Sigmoid colon (tissue), 7 donors: Measurements from ENCODE around the gene FBP1. TPM values are rescaled to one million over a fixed set of nuclear protein-coding genes. Genes with fewer than 3 reads are reported as not detected.

Source experiments
- DNase-seq: peaks from one replicate; pipeline ENCODE4 v3.0.0-alpha.2; 2019
- H3K27ac ChIP-seq, 4 donors: fragments of 200-600 bp; sonication (generic); one replicate each; pipeline ENCODE4 v1.5.1; 2016 to 2019; ENCODE audit warnings: mild to moderate bottlenecking in 1 of 4
- H3K27me3 ChIP-seq, 3 donors: fragments of 200-600 bp; sonication (generic); one replicate each; pipeline ENCODE4 v1.5.1; 2019; ENCODE audit warnings: mild to moderate bottlenecking in 1 of 3
- H3K36me3 ChIP-seq, 4 donors: fragments of 200-600 bp; sonication (generic); one replicate each; pipeline ENCODE4 v1.5.1; 2016 to 2019
- H3K4me1 ChIP-seq, 4 donors: fragments of 200-600 bp; sonication (generic); one replicate each; pipeline ENCODE4 v1.5.1; 2017 to 2019
- H3K4me3 ChIP-seq, 4 donors: fragments of 200-600 bp; sonication (generic); one replicate each; pipeline ENCODE4 v1.5.1; 2017 to 2019; ENCODE audit warnings: mild to moderate bottlenecking in 2 of 4, moderate library complexity in 1 of 4
- H3K9me3 ChIP-seq, 4 donors: fragments of 200-600 bp in 3 of 4; sonication (generic) in 3 of 4; one replicate each; pipeline versions ENCODE4 v1.5.1 to v1.6.1; 2013 to 2019
- EP300 ChIP-seq, 4 donors: sonication (generic); formaldehyde crosslinking; IDR thresholded peaks; one replicate each; pipeline ENCODE4 v1.6.1; 2017; ENCODE audit warnings: antibody characterized with exemption in 4 of 4
- POLR2A ChIP-seq, 2 donors: fragments of 450-650 bp; IDR thresholded peaks; one replicate each; pipeline ENCODE4 v1.6.1; 2016; ENCODE audit warnings: antibody characterized with exemption in 2 of 2, mild to moderate bottlenecking in 2 of 2, moderate library complexity in 2 of 2
- POLR2AphosphoS5 ChIP-seq, 4 donors: sonication (generic); formaldehyde crosslinking; IDR thresholded peaks; one replicate each; pipeline ENCODE4 v1.6.1; 2017; ENCODE audit warnings: antibody characterized with exemption in 4 of 4
- WGBS, 2 donors: extraction: QIAGEN DNeasy Blood & Tissue Kit; methylation state at CpG; one replicate each; pipeline ENCODE4 v1.1.7; 2013; 5-methylcytosine and 5-hydroxymethylcytosine counted together
- intact Hi-C: fragments of 100-400 bp; cut with DNase I; formaldehyde crosslinking; loops from one replicate; pipeline ENCODE4 v1.15.1; 2023
- polyA plus RNA-seq, 3 donors: library from polyadenylated mRNA; stranded (reverse); fragments of 200-250 nt; gene quantifications; one replicate each; pipeline ENCODE4 v1.2.3, GENCODE V29; 2013
- total RNA-seq, 4 donors: library from RNA; depleted of rRNA; stranded (reverse); fragments of >200 nt; gene quantifications; one replicate each; pipeline ENCODE4 v1.1.0, GENCODE V29; 2016
- TF ChIP-seq, protein P1 (sequence below), 4 experiments: fragments of 450-650 bp in 3 of 4; fragments of 200-600 bp in 1 of 4; IDR thresholded peaks; one replicate each; pipeline ENCODE4 v1.5.1; 2016 to 2019; ENCODE audit warnings: antibody characterized with exemption in 4 of 4, mild to moderate bottlenecking in 3 of 4, moderate library complexity in 2 of 4
- donor health status: healthy with polysubstance abuse.
- donor health status: Bipolar disorder and iron deficiency.
- donor health status: healthy.

FBP1 gene
- total and polyA plus RNA-seq, 7 donors: 2.2 to 48.8 (median 8.2) TPM

DNA sequence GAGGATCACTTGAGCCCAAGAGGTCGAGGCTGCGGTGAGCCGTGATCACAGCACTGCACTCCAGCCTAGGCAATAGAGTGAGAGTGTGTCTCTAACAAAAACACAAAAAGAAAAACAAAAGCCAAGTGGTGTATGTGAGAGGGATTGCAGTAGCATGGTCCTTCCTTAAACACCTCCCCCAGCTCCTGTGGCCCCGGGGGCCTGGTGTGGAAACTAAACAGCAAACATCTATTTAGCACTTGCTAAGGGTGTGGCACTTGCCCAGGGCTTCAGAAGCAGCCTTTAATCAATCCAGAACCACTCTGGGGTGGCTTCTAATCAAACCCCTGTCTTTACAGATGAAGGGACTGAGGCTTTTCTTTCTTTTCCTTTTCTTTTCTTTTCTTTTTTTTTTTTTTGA lies 4.4 kb upstream of the FBP1 start:
- intact Hi-C loops: no loop called here
- 71 to 84% methylated on average over 4 of the region's 4 CpGs for WGBS, 2 donors
- Histone ChIP-seq H3K36me3 (no peaks in the 10 kb centered on the region), H3K4me3 (no peak overlapping the region), H3K9me3 (no peaks in the 10 kb centered on the region), H3K4me1 (peaks cover 0 to 14% (median 9%) of the 10 kb centered on the region in 4 donors), H3K27ac (no peak overlapping the region), H3K27me3 (peaks cover 0 to 8% (median 8%) of the 10 kb centered on the region in 3 donors)
- no peak for DNase-seq
- TF ChIP-seq POLR2AphosphoS5 (IDR thresholded peaks at IDR 0.05) (no peak), POLR2A (IDR thresholded peaks at IDR 0.05) (no peak), EP300 (IDR thresholded peaks at IDR 0.05) (no peak)
- TF ChIP-seq, protein P1, sequence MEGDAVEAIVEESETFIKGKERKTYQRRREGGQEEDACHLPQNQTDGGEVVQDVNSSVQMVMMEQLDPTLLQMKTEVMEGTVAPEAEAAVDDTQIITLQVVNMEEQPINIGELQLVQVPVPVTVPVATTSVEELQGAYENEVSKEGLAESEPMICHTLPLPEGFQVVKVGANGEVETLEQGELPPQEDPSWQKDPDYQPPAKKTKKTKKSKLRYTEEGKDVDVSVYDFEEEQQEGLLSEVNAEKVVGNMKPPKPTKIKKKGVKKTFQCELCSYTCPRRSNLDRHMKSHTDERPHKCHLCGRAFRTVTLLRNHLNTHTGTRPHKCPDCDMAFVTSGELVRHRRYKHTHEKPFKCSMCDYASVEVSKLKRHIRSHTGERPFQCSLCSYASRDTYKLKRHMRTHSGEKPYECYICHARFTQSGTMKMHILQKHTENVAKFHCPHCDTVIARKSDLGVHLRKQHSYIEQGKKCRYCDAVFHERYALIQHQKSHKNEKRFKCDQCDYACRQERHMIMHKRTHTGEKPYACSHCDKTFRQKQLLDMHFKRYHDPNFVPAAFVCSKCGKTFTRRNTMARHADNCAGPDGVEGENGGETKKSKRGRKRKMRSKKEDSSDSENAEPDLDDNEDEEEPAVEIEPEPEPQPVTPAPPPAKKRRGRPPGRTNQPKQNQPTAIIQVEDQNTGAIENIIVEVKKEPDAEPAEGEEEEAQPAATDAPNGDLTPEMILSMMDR (IDR thresholded peaks at IDR 0.05): no peak

DNA sequence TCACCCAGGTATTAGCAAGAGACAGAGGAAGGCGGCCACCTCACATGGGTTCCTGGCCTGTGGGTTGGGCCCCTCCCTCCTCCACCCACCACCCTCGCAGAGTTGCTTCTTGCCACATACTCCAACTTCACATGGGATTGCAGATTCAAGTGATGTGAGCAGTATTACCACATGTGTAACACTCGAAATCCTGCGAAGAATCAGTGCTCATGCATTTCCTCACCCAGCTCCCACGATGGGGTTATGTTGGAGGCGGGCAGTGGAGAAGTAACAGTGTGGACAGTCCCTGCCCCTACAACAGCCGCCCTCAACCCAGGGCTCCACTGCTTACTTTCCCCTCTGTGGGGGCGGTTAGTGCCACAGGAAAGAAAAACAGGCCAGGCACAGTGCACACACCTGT lies 3.9 kb upstream of the FBP1 start:
- Histone ChIP-seq H3K27me3 (peaks cover 4 to 13% (median 10%) of the 10 kb centered on the region in 3 donors), H3K9me3 (no peaks in the 10 kb centered on the region), H3K4me1 (peaks cover 0 to 15% (median 11%) of the 10 kb centered on the region in 4 donors), H3K27ac (no peak overlapping the region), H3K36me3 (no peaks in the 10 kb centered on the region), H3K4me3 (no peak overlapping the region)
- WGBS, 2 donors: 88 to 96% methylated on average over 8 of the region's 8 CpGs
- intact Hi-C loops: no loop called here
- DNase-seq: no peak
- no peak for TF ChIP-seq POLR2AphosphoS5 (IDR thresholded peaks at IDR 0.05)
- TF ChIP-seq EP300 (IDR thresholded peaks at IDR 0.05): no peak
- TF ChIP-seq, protein P1 (IDR thresholded peaks at IDR 0.05): no peak
- no peak for TF ChIP-seq POLR2A (IDR thresholded peaks at IDR 0.05)

DNA sequence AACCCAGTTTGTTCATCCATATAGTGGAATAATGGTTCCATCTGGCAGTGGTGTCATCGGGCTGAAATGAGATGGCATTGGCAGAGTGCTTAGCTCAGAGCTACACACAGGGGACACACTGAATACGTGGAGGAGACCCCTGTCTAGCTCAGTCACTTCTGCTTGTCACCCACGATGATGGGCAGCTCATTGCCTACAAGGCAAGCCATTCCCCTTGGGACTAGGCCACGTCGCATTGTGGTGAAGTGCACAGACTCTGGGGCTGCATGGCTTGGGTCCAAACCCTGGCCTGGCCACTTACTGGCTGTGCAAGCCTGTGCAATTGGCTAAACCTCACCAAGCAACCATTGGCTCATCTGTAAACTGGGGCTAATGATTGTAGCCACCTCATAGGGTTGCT lies 3.2 kb upstream of the FBP1 start:
- intact Hi-C loops: no loop called here
- Histone ChIP-seq H3K27me3 (peaks cover 4 to 20% (median 10%) of the 10 kb centered on the region in 3 donors), H3K9me3 (no peaks in the 10 kb centered on the region), H3K36me3 (no peaks in the 10 kb centered on the region), H3K4me3 (no peak overlapping the region), H3K4me1 (peaks cover 0 to 15% (median 11%) of the 10 kb centered on the region in 4 donors), H3K27ac (no peak overlapping the region)
- DNase-seq: no peak
- TF ChIP-seq, protein P1 (IDR thresholded peaks at IDR 0.05): no peak
- TF ChIP-seq POLR2AphosphoS5 (IDR thresholded peaks at IDR 0.05) (no peak), POLR2A (IDR thresholded peaks at IDR 0.05) (no peak), EP300 (IDR thresholded peaks at IDR 0.05) (no peak)
- WGBS, 2 donors: 92 to 93% methylated on average over 5 of the region's 5 CpGs

DNA sequence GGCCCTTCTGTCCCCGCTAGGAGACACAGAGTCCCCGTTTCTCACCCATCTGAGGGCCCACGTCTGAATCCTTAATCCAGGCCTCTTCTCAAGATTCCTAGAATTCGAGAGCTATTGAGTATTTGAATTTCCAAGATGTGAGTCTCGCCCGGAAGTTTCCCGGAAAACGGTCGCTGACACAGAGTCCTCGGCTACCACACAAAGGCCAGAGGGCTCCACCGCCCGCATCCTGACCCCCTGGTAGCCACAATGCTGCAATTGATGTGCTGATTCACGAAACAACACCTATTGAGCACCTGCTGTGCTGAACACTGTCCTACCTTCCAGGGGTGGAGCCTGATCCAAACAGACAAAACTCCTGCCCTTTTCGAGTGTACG lies 670 bp upstream of the FBP1 start:
- no peak for DNase-seq
- TF ChIP-seq POLR2AphosphoS5 (IDR thresholded peaks at IDR 0.05): no peak
- no peak for TF ChIP-seq EP300 (IDR thresholded peaks at IDR 0.05)
- TF ChIP-seq, protein P1 (IDR thresholded peaks at IDR 0.05): no peak
- TF ChIP-seq POLR2A (IDR thresholded peaks at IDR 0.05): no peak
- H3K27me3 ChIP-seq: peaks cover 4 to 27% (median 10%) of the 10 kb centered on the region in 3 donors
- intact Hi-C loops: no loop called here
- peaks cover 0 to 15% (median 11%) of the 10 kb centered on the region in 4 donors for H3K4me1 ChIP-seq
- 7 to 52% methylated on average over 15 of the region's 15 CpGs for WGBS, 2 donors
- H3K9me3 ChIP-seq: no peaks in the 10 kb centered on the region
- H3K4me3 ChIP-seq: peak overlapping the region in 3 of 4 donors; percentile 49 to 61 (median 59)
- H3K36me3 ChIP-seq: no peaks in the 10 kb centered on the region
- H3K27ac ChIP-seq: peak overlapping the region in 1 of 4 donors; percentile 54
